ENCODE measurements around the gene PTPRK. TPM values are rescaled to one million over a fixed set of nuclear protein-coding genes. Genes with fewer than 3 reads are reported as not detected.

The PTPRK gene
- total RNA-seq, 1 experiment from 2014 or later, result 94.4 TPM

GRCh38 chr6:128463942-128464341, 56.5 kb downstream of the PTPRK start:
- Histone ChIP-seq H3K36me3 (ENCODE audit: control insufficient read depth, insufficient read depth, low read length) (no peaks in the 10 kb centered on the region), H3K9me3 (no peaks in the 10 kb centered on the region), H3K4me1 (no peaks in the 10 kb centered on the region; the same call in 1 of the 2 replicates), H3K4me3 (ENCODE audit: low read depth, low read length) (no peak overlapping the region), H3K27me3 (replicated peaks; ENCODE audit: control insufficient read depth, insufficient read depth, low read length) (no peaks in the 10 kb centered on the region)
- H3K27me3 Mint-ChIP-seq (ENCODE audit: insufficient read depth, unreplicated experiment), result no peaks in the 10 kb centered on the region
- H3K9me3 Mint-ChIP-seq (ENCODE audit: unreplicated experiment), result no peaks in the 10 kb centered on the region
- ChIA-PET CTCF (no interaction called here), POLR2A (no interaction called here)
- H3K4me3 Mint-ChIP-seq (ENCODE audit: unreplicated experiment), result no peak overlapping the region
- no peak for TF ChIP-seq CTCF (IDR thresholded peaks at IDR 0.05; ENCODE audit: insufficient read depth in 1 of 2, low read depth in 1 of 2, low read length in 1 of 2, severe bottlenecking in 1 of 2, unreplicated experiment in 1 of 2)
- intact Hi-C loops (cut with micrococcal nuclease; ENCODE audit: unreplicated experiment), result no loop called here
- no TSS peak for BruUV-seq (replicated peaks)
- no peaks in the 10 kb centered on the region for H3K36me3 Mint-ChIP-seq (ENCODE audit: insufficient read depth, unreplicated experiment)
- no peak for DNase-seq
- H3K27ac Mint-ChIP-seq (ENCODE audit: unreplicated experiment), result no peak overlapping the region
- H3K4me1 Mint-ChIP-seq (ENCODE audit: low read depth, unreplicated experiment), result peaks cover 13% of the 10 kb centered on the region

- Mint-ChIP-seq H3K4me3 (ENCODE audit: unreplicated experiment) (no peak overlapping the region), H3K27ac (ENCODE audit: unreplicated experiment) (no peak overlapping the region), H3K9me3 (ENCODE audit: unreplicated experiment) (no peaks in the 10 kb centered on the region), H3K4me1 (ENCODE audit: low read depth, unreplicated experiment) (peaks cover 25% of the 10 kb centered on the region), H3K27me3 (ENCODE audit: insufficient read depth, unreplicated experiment) (no peaks in the 10 kb centered on the region), H3K36me3 (ENCODE audit: insufficient read depth, unreplicated experiment) (no peaks in the 10 kb centered on the region)
- Histone ChIP-seq H3K9me3 (no peaks in the 10 kb centered on the region), H3K27me3 (replicated peaks; ENCODE audit: control insufficient read depth, insufficient read depth, low read length) (no peaks in the 10 kb centered on the region), H3K4me3 (ENCODE audit: low read depth, low read length) (no peak overlapping the region), H3K36me3 (ENCODE audit: control insufficient read depth, insufficient read depth, low read length) (no peaks in the 10 kb centered on the region), H3K4me1 (no peaks in the 10 kb centered on the region; the same call in 1 of the 2 replicates)
- ChIA-PET POLR2A (no interaction called here), CTCF (no interaction called here)
- BruUV-seq (replicated peaks), result no TSS peak
- no peak for TF ChIP-seq CTCF (IDR thresholded peaks at IDR 0.05; ENCODE audit: insufficient read depth in 1 of 2, low read depth in 1 of 2, low read length in 1 of 2, severe bottlenecking in 1 of 2, unreplicated experiment in 1 of 2)
- DNase-seq, result no peak
- intact Hi-C loops (cut with micrococcal nuclease; ENCODE audit: unreplicated experiment), result no loop called here
Observed at GRCh38 chr6:128461501-128461900, 58.9 kb downstream of the PTPRK start.

- BruUV-seq (replicated peaks), result no TSS peak
- Histone ChIP-seq H3K4me3 (ENCODE audit: low read depth, low read length) (no peak overlapping the region), H3K9me3 (no peaks in the 10 kb centered on the region), H3K27me3 (replicated peaks; ENCODE audit: control insufficient read depth, insufficient read depth, low read length) (no peaks in the 10 kb centered on the region), H3K4me1 (peaks cover 9% of the 10 kb centered on the region), H3K36me3 (ENCODE audit: control insufficient read depth, insufficient read depth, low read length) (no peaks in the 10 kb centered on the region)
- peaks cover 21% of the 10 kb centered on the region for H3K4me1 Mint-ChIP-seq (ENCODE audit: low read depth, unreplicated experiment)
- H3K4me3 Mint-ChIP-seq (ENCODE audit: unreplicated experiment), result no peak overlapping the region
- POLR2A ChIA-PET, result no interaction called here
- no peaks in the 10 kb centered on the region for H3K9me3 Mint-ChIP-seq (ENCODE audit: unreplicated experiment)
- DNase-seq, result no peak
- H3K27ac Mint-ChIP-seq (ENCODE audit: unreplicated experiment), result no peak overlapping the region
- intact Hi-C loops (cut with micrococcal nuclease; ENCODE audit: unreplicated experiment), result no loop called here
- no peaks in the 10 kb centered on the region for H3K27me3 Mint-ChIP-seq (ENCODE audit: insufficient read depth, unreplicated experiment)
- H3K36me3 Mint-ChIP-seq (ENCODE audit: insufficient read depth, unreplicated experiment), result no peaks in the 10 kb centered on the region
- no peak for TF ChIP-seq CTCF (IDR thresholded peaks at IDR 0.05; ENCODE audit: insufficient read depth in 1 of 2, low read depth in 1 of 2, low read length in 1 of 2, severe bottlenecking in 1 of 2, unreplicated experiment in 1 of 2)
- CTCF ChIA-PET, result no interaction called here
Observed at GRCh38 chr6:128456510-128457230, 63.7 kb downstream of the PTPRK start.

Data from Caco-2 (cell line).